NB4 (cell line): ENCODE results near the gene ODAD2.

ENCODE experiments used
- MYC ChIP-seq: IDR thresholded peaks from 2 replicates; pipeline ENCODE4 v1.6.1; 2011; ENCODE audit warnings: low read depth, low read length
- POLR2A ChIP-seq: IDR thresholded peaks from 2 replicates; pipeline ENCODE4 v1.6.1; 2011; ENCODE audit warnings: mild to moderate bottlenecking; ENCODE audit not compliant: insufficient read length; ENCODE audit errors: extremely low read depth
- TF ChIP-seq, protein P1 (sequence below): IDR thresholded peaks from one replicate; pipeline ENCODE4 v1.5.1; 2012; ENCODE audit warnings: low read depth, low read length

DNA sequence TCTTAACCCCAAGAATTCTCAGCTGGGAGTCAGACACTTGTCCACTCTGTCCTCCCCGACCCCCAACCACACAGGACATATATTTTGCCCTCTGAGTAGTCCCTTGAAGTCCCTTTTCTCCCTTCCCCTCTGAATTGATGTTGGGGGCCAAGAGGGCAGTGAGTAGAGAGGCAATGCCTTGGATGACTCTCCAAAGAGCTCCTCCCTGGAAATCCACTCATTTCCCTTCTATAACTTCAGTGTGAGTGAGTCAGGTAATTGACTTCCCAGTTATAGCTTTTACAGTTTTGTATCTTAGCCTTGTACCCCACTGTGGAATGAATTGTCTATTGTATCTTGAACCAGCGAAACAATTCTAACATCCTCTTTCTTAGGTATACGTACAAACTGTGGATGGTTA is 9.2 kb upstream of the ODAD2 start:
- TF ChIP-seq, protein P1, sequence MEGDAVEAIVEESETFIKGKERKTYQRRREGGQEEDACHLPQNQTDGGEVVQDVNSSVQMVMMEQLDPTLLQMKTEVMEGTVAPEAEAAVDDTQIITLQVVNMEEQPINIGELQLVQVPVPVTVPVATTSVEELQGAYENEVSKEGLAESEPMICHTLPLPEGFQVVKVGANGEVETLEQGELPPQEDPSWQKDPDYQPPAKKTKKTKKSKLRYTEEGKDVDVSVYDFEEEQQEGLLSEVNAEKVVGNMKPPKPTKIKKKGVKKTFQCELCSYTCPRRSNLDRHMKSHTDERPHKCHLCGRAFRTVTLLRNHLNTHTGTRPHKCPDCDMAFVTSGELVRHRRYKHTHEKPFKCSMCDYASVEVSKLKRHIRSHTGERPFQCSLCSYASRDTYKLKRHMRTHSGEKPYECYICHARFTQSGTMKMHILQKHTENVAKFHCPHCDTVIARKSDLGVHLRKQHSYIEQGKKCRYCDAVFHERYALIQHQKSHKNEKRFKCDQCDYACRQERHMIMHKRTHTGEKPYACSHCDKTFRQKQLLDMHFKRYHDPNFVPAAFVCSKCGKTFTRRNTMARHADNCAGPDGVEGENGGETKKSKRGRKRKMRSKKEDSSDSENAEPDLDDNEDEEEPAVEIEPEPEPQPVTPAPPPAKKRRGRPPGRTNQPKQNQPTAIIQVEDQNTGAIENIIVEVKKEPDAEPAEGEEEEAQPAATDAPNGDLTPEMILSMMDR: no peak
- TF ChIP-seq POLR2A (no peak), MYC (no peak)
